Measurements from ENCODE around the gene STX2.

Gene STX2

DNA sequence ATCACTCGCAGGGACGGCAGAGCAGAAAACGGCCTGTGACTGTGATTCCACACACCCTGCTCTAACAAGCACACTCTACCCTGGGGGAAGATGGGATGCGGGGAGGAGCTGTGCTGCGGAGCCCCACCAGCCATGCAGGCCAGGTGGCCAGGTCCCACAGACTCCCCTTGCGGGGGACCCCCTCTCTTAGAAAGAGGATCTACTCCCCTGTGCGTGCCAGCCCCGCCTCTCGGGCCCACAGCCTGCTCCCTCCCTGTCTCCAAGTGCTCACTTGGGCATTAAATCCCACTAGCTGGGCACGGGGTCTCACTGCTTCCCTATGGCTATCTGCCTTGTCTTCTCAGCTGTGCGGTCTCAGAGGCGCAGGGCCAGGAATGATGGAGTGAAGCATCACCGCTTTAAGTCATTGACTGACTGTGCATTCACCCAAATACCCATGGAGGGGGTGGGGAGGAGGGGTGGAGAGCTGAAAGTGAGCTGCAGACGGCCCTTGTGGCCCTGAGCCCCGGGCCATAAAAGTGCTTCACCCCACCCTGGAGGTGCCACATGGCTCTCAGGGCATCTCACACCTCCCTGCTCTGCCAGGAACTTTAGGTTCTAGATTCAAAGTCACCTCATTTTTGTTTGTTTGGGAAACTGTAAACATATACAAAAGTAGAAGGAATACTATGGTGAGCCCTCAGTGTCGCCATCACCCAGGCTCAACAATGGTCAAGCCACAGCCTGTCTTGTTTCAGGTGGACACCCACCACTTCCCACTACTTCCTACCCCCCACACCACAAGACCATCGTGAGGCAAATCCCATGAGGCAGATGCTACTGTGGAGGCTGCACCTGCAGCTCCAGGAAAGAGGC lies 9.4 kb downstream of the STX2 start:
- no peak for FAIRE-seq

GRCh38 chr12:130828895-130829294 lies 10.2 kb downstream of the STX2 start:
- FAIRE-seq, result no peak

DNA sequence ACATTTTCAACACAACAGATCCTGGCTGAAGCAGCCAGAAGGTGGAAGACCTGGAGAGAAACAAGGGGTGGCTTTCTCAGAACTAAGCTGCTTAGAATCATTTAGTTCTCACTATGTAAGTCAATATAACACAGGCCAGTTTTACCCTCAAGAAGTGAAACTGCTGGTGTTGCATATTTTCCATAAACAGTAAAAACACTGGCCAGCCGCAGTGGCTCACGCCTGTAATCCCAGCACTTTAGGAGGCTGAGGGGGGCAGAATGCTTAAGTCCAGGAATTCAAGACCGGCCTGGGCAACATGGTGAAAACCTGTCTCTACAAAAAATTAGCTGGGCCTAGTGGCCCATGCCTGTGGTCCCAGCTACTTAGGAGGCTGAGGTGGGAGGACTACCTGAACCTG lies 11.6 kb downstream of the STX2 start:
- FAIRE-seq, result no peak

- no peak for FAIRE-seq
Observed at GRCh38 chr12:130826151-130826801, 12.8 kb downstream of the STX2 start.

DNA sequence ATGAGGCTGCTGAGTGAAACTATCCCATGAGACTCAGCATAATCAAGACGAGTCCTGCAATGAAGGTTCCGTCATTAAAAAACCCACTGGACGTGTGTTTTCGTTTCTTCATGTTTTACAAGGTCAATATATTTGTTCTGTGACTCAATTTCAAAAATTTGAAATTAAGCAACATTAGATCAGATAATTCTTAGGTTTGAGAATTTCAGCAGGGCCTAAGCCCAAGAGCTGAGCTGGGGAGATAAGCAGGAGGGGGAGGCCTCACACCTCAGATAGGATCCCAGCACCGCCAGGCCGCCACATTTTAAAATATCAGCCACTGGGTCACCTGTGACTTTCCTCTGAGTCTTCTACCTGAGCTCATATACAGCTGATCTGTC lies 13.3 kb downstream of the STX2 start:
- FAIRE-seq, result no peak

DNA sequence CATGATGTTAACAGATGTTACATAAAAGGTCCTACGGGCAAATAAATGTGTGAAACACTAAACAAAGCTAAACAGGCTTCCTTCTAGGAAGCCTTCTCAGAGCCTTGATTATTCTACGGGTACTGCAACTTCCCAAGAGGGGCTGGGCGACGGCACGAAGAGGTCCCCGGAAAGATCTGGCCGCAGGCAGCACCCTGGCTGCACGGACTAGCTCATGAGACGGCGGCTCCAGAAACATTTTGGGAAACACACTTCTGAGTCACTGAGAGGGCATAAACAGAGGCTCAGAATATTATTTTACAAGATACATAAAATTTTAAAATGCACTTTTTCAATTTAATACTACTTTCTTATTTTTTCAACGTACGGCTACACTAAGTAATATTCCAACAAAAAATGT lies 19.4 kb downstream of the STX2 start:
- FAIRE-seq, result no peak

DNA sequence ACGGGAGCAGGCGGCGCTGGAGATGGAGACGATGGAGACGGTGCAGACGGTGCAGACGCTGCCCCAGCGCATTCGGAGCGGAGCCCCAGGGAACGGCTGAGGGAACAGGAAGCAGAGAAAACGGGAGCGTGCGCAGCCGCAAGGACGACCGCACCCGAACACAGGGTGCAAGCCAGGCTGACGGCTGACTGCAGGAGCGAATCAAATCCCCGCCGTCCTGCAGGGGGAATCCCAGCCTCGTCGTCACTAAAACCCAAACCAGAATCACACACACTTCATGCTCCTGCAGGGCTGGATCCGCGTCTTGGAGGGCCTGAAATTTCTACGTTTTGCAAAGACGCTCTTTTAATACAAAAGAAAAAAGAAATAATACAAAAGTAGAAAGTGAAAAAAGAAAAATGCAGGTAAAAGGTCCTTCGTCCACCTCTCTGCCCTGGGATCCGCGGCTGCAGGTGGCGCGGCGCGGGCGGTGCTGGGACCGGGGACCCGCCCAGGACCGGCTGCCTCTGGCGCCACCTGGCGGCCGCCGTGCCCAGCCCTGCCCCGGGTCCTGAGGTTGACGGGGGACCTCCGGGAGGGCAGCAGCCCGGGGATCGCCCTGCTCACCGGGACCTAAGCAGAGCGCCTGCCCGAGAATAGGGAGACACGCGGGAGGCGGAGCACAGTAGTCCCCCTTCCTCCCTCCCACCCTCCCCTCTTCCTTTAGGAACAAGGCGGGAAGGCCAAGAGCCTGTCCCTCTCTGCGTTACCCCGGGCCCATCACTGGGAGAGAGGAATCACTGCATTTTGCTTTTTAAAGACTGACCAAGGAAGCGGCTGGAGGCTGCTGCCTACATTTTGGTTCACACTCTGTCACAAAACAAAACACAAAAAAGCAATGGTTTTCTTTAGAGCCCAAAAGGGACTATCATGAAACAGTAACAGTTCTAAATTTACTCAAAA lies 20.1 kb downstream of the STX2 start:
- no peak for FAIRE-seq

GRCh38 chr12:130818272-130818634 lies 20.8 kb downstream of the STX2 start:
- FAIRE-seq, result no peak

DNA sequence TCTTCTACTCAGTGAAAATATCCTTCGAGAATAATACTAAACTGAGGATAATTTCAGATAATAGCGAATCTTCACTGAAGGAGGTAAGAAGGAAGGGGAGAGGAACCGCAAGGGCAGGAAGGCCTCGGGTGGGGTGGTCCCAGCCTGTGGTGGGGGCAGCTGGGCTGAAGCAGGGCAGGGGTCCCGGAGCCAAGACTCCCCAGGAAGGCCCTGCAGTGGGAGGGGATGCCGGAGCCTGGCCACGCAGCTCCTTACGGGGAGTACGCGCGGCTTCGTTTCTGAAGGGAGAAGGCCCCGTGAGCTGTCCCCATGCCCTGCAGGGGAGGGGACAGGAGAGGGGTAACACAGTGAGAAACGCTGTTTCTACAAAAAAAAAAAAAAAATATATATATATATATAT lies 21.2 kb downstream of the STX2 start:
- no peak for FAIRE-seq

- FAIRE-seq, result no peak
Observed at GRCh38 chr12:130816097-130816496, 23.0 kb downstream of the STX2 start.

DNA sequence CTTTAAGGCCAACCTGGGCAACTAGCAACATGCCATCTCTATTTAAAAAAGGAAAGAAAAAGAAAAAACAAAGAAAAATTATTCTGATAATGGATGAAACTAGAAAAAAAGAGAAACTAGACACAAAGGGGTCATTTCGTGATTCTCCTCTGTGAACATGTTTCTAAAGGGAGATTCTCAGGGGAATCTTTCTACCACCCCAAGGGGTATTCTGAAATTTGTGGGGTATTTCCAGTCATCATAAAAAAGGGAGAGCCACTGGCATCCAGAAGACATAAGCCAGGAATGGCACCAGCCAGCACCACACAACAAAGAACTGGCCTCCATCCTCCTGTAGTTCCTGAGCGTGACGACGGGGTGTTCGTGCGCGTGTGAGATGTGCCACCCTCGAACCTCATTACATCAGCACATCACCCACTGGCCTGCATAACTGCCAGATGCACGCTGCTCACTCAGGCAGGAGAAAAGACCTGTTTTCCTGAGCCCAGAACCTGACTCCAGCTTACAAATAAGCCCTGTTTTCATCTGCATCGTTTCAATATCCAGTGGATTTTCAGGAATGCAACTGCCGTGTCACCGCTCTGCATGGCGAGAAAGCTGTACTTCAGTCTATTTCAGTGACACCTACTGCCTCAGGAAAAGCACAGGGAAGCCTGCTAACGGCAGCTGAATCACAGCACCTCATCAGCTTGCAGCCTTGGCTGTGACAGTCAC lies 23.9 kb downstream of the STX2 start:
- peak; percentile 55 for FAIRE-seq

DNA sequence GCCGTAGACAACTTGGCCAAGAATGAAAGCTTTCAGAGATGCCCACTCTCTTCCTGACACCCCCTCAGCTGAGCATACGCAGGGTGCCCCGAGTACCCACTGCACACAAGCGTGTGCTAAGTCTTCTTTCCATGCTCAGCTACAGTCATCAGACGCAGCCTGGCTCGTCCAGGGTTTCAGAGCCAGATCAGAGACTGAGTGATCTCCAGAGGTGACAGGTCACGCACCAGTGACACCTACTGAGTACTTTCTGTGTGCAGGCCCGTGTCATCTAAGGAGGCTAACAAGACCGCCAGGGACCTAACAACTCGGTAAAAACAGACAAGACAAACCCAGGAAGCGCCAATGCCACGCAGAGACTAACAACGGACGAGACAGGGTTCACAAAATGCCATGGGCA lies 25.1 kb downstream of the STX2 start:
- FAIRE-seq, result no peak

- FAIRE-seq, result no peak
Observed at GRCh38 chr12:130813436-130813835, 25.6 kb downstream of the STX2 start.

GRCh38 chr12:130809791-130810190 lies 29.3 kb downstream of the STX2 start:
- FAIRE-seq, result no peak

GRCh38 chr12:130807309-130807708 lies 31.7 kb downstream of the STX2 start:
- FAIRE-seq, result no peak

GRCh38 chr12:130806574-130806973 lies 32.5 kb downstream of the STX2 start:
- no peak for FAIRE-seq

- no peak for FAIRE-seq
Observed at GRCh38 chr12:130805635-130806034, 33.4 kb downstream of the STX2 start.

- FAIRE-seq, result no peak
Observed at GRCh38 chr12:130804216-130804615, 34.8 kb downstream of the STX2 start.

DNA sequence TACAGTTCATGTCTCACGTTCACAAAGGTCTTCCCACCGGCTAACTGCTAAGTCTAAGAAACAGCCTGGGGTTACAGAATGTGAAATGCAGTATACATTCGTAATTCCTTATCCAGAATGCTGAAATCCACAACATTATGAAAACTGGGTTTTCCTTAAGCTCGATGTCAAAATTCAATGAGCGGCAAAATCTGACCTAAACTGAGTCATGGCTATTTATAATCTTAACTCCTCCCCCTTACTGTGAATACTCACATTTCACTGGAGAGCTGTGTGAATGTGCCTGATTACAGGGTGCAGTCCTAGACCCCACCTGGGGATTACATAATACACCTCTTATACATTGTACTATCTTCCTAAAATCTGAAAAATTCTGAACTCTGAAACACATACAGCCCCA lies 35.3 kb downstream of the STX2 start:
- no peak for FAIRE-seq

- no peak for FAIRE-seq
Observed at GRCh38 chr12:130800312-130800711, 38.7 kb downstream of the STX2 start.

- no peak for FAIRE-seq
Observed at GRCh38 chr12:130799051-130799450, 40.0 kb downstream of the STX2 start.

DNA sequence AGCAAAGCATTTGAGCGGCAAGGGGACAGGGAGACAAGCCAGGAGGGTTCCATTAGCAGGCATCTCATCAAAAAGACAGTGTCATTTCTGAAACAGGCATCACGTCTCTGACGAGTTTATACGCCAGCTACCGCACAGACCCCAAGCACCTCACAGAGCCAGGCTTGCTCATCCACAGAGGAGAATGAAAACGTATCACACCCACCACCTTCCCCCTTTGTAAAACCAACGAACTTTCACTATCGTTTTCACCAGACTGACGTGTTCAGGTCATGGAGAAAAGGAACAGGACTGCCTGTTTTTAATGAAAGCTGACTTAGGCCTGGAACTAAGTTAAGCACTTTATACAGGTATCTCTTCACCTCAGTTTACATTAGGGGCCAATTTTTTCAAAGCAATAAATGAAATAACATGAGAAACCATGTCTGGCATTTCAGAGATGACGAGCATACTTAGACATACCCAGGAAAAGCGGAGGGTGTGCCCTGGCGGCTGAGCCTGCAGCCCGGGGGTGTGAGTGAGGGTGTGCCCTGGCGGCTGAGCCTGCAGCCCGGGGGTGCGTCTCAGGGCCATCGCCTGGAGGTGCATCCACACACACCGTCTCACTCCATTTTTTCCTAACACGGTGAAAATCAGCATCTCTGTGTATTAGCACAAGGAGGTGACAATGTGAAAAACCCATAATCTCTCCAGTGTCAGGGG lies 41.9 kb downstream of the STX2 start:
- no peak for FAIRE-seq
